HG03342 (cell line): ENCODE data around the gene LYZ.

Source experiments
- ATAC-seq: cut with Tn5 transposase; IDR thresholded peaks from one replicate; pipeline ENCODE4 v1.9.1; 2021; ENCODE audit warnings: mild to moderate bottlenecking, moderate library complexity; ENCODE audit not compliant: unreplicated experiment

The LYZ gene

GRCh38 chr12:69368171-69368570, 20.0 kb downstream of the LYZ start:
- no peak for ATAC-seq

GRCh38 chr12:69383074-69383473, 34.9 kb downstream of the LYZ start:
- ATAC-seq, result no peak

- ATAC-seq, result no peak
Observed at GRCh38 chr12:69385038-69385437, 36.9 kb downstream of the LYZ start.

- no peak for ATAC-seq
Observed at GRCh38 chr12:69386921-69387320, 38.7 kb downstream of the LYZ start.

- no peak for ATAC-seq
Observed at GRCh38 chr12:69388371-69388770, 40.2 kb downstream of the LYZ start.

- ATAC-seq, result no peak
Observed at GRCh38 chr12:69389831-69390230, 41.6 kb downstream of the LYZ start.

- peak; percentile 88 for ATAC-seq
Observed at GRCh38 chr12:69392179-69392928, 44.2 kb downstream of the LYZ start.

GRCh38 chr12:69396041-69396440, 47.9 kb downstream of the LYZ start:
- no peak for ATAC-seq

GRCh38 chr12:69396963-69397362, 48.8 kb downstream of the LYZ start:
- ATAC-seq, result no peak

GRCh38 chr12:69397978-69398377, 49.8 kb downstream of the LYZ start:
- no peak for ATAC-seq

GRCh38 chr12:69401940-69402339, 53.8 kb downstream of the LYZ start:
- ATAC-seq, result no peak
